K562 (cell line): Measurements from ENCODE around the gene CBLC. TPM values are rescaled to one million over a fixed set of nuclear protein-coding genes. Genes with fewer than 3 reads are reported as not detected.

Source experiments
- BMI1 ChIP-seq: fragments of 150-350 bp; IDR thresholded peaks from 2 replicates; pipeline ENCODE4 v1.6.1; 2014; ENCODE audit warnings: low read length
- DNMT1 ChIP-seq: fragments of 450-650 bp; IDR thresholded peaks from 2 replicates; pipeline ENCODE4 v1.6.1; 2016; ENCODE audit warnings: antibody characterized with exemption, mild to moderate bottlenecking
- E2F4 ChIP-seq: sonication (generic); formaldehyde crosslinking; IDR thresholded peaks from 2 replicates; pipeline ENCODE4 v1.8.0; 2022; ENCODE audit warnings: mild to moderate bottlenecking, low read depth, missing genetic modification reagents
- ELF2 ChIP-seq: fragments of 250-450 bp; sonication (Bioruptor Pico); IDR thresholded peaks from 2 replicates; pipeline ENCODE4 v1.5.0; 2021; ENCODE audit warnings: mild to moderate bottlenecking
- GATAD2A ChIP-seq: fragments of 450-650 bp; IDR thresholded peaks from 2 replicates; pipeline ENCODE4 v1.6.1; 2017
- HNRNPK ChIP-seq: fragments of 200-400 bp; formaldehyde crosslinking; IDR thresholded peaks from one replicate; pipeline ENCODE4 v1.6.1; 2018; ENCODE audit warnings: mild to moderate bottlenecking, low read depth, low read length; ENCODE audit not compliant: poor library complexity, severe bottlenecking
- OTX1 ChIP-seq: fragments of 450-650 bp; formaldehyde crosslinking; IDR thresholded peaks from 2 replicates; pipeline ENCODE4 v1.4.0; 2022; ENCODE audit warnings: mild to moderate bottlenecking
- PRDM10 ChIP-seq: fragments of 450-650 bp; IDR thresholded peaks from 2 replicates; pipeline ENCODE4 v1.6.1; 2018; ENCODE audit not compliant: partially characterized antibody
- RUNX1 ChIP-seq: sonication (generic); IDR thresholded peaks from 2 replicates; pipeline ENCODE4 v1.6.1; 2016; ENCODE audit warnings: antibody characterized with exemption, low read depth
- SNIP1 ChIP-seq: fragments of 450-650 bp; IDR thresholded peaks from 2 replicates; pipeline ENCODE4 v1.7.1; 2017; ENCODE audit warnings: low read depth, mild to moderate bottlenecking
- SNRNP70 ChIP-seq: fragments of 200-400 bp; formaldehyde crosslinking; optimal IDR thresholded peaks from 2 replicates; pipeline ENCODE3; 2017; ENCODE audit warnings: low read depth, low read length
- SRSF7 ChIP-seq: fragments of 200-400 bp; formaldehyde crosslinking; optimal IDR thresholded peaks from 2 replicates; pipeline ENCODE3; 2017; ENCODE audit warnings: mild to moderate bottlenecking, low read depth, low read length
- ZNF121 ChIP-seq: sonication (generic); formaldehyde crosslinking; conservative IDR thresholded peaks from 2 replicates; pipeline ENCODE4 v1.8.0; 2022; ENCODE audit warnings: missing genetic modification reagents
- ZNF175 ChIP-seq: fragments of 200-800 bp; sonication (Bioruptor generic); IDR thresholded peaks from 2 replicates; pipeline ENCODE4 v1.6.1; 2016; ENCODE audit warnings: low read depth, mild to moderate bottlenecking, missing genetic modification characterization, missing compliant biosample characterization
- polyA plus RNA-seq, 8 experiments: library from polyadenylated mRNA; depleted of rRNA in 4 of 8; stranded (reverse) in 5 of 8; unstranded in 3 of 8; fragments of >200 nt; fragmentation: Nextera tagmentation in 2 of 8; fragmentation: Illumina TruSeq in 1 of 8; extraction: Ambion mirVana in 2 of 8; extraction: Trizol in 1 of 8; gene quantifications; 2 replicates each; pipeline versions ENCODE4 v1.2.1 to v1.2.3, GENCODE V29; 2011 to 2014; ENCODE audit warnings: inconsistent platforms in 1 of 8, missing spikeins in 1 of 8
- total RNA-seq, 7 experiments: library from RNA; depleted of rRNA in 6 of 7; stranded (reverse); fragments of >200 nt in 6 of 7; fragmentation: Illumina TruSeq in 2 of 7; extraction: Trizol in 2 of 7; gene quantifications; 2 replicates each; pipeline versions ENCODE4 v1.2.1 to v1.2.3, GENCODE V29; 2011 to 2021; ENCODE audit warnings: low replicate concordance in 1 of 7
- TF ChIP-seq, protein P1 (sequence below): fragments of 150-350 bp; conservative IDR thresholded peaks from 2 replicates; pipeline ENCODE4 v1.6.1; 2014; ENCODE audit warnings: low read length
- TF ChIP-seq, protein P2 (sequence below): fragments of 450-650 bp; IDR thresholded peaks from 2 replicates; pipeline ENCODE4 v1.6.1; 2017; ENCODE audit warnings: antibody characterized with exemption

The CBLC gene
- total and polyA plus RNA-seq, 9 of the 15 experiments (the other 6 are each of a cell fraction or from before 2014, with no cell fraction given), result 0.09 TPM; not detected in 8

GRCh38 chr19:44747739-44748425 is 29.8 kb upstream of the CBLC start (continued):
- no peak for TF ChIP-seq DNMT1
- TF ChIP-seq ZNF121 (CRISPR knock-in tag), result no peak
- TF ChIP-seq ZNF175, result no peak
- peak; percentile 82 for TF ChIP-seq OTX1 (CRISPR knock-in tag)
- no peak for TF ChIP-seq PRDM10
- TF ChIP-seq SRSF7, result no peak
- no peak for TF ChIP-seq HNRNPK
- no peak for TF ChIP-seq RUNX1
- TF ChIP-seq E2F4, result no peak
- TF ChIP-seq SNRNP70, result no peak
- TF ChIP-seq SNIP1, result no peak
- TF ChIP-seq, protein P1, sequence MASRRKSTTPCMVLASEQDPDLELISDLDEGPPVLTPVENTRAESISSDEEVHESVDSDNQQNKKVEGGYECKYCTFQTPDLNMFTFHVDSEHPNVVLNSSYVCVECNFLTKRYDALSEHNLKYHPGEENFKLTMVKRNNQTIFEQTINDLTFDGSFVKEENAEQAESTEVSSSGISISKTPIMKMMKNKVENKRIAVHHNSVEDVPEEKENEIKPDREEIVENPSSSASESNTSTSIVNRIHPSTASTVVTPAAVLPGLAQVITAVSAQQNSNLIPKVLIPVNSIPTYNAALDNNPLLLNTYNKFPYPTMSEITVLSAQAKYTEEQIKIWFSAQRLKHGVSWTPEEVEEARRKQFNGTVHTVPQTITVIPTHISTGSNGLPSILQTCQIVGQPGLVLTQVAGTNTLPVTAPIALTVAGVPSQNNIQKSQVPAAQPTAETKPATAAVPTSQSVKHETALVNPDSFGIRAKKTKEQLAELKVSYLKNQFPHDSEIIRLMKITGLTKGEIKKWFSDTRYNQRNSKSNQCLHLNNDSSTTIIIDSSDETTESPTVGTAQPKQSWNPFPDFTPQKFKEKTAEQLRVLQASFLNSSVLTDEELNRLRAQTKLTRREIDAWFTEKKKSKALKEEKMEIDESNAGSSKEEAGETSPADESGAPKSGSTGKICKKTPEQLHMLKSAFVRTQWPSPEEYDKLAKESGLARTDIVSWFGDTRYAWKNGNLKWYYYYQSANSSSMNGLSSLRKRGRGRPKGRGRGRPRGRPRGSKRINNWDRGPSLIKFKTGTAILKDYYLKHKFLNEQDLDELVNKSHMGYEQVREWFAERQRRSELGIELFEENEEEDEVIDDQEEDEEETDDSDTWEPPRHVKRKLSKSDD, result no peak
- no peak for TF ChIP-seq ELF2 (CRISPR knock-in tag)
- no peak for TF ChIP-seq BMI1
- TF ChIP-seq, protein P2, sequence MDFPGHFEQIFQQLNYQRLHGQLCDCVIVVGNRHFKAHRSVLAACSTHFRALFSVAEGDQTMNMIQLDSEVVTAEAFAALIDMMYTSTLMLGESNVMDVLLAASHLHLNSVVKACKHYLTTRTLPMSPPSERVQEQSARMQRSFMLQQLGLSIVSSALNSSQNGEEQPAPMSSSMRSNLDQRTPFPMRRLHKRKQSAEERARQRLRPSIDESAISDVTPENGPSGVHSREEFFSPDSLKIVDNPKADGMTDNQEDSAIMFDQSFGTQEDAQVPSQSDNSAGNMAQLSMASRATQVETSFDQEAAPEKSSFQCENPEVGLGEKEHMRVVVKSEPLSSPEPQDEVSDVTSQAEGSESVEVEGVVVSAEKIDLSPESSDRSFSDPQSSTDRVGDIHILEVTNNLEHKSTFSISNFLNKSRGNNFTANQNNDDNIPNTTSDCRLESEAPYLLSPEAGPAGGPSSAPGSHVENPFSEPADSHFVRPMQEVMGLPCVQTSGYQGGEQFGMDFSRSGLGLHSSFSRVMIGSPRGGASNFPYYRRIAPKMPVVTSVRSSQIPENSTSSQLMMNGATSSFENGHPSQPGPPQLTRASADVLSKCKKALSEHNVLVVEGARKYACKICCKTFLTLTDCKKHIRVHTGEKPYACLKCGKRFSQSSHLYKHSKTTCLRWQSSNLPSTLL, result no peak
- TF ChIP-seq GATAD2A, result peak; percentile 82; the same call in 1 of the 2 replicates
